Testis (tissue), 3 donors: Measurements from ENCODE around the gene ELF5. TPM values are rescaled to one million over a fixed set of nuclear protein-coding genes. Genes with fewer than 3 reads are reported as not detected.

ENCODE experiments used
- DNase-seq: peaks from one replicate; pipeline ENCODE4 v3.0.0-alpha.2; 2019
- H3K27ac ChIP-seq, 2 donors: fragments of 200-600 bp; sonication (generic); one replicate each; pipeline ENCODE4 v1.5.1; 2019
- H3K27me3 ChIP-seq: fragments of 200-600 bp; sonication (generic); one replicate; pipeline ENCODE4 v1.5.1; 2019
- H3K36me3 ChIP-seq: fragments of 200-600 bp; sonication (generic); one replicate; pipeline ENCODE4 v1.5.1; 2017; ENCODE audit warnings: low read depth; ENCODE audit errors: missing control alignments
- H3K4me1 ChIP-seq: fragments of 200-600 bp; sonication (generic); one replicate; pipeline ENCODE4 v1.5.1; 2019
- H3K4me3 ChIP-seq, 2 donors: fragments of 200-600 bp; sonication (generic); one replicate each; pipeline ENCODE4 v1.5.1; 2017 to 2019
- H3K9me3 ChIP-seq: fragments of 200-600 bp; sonication (generic); one replicate; pipeline ENCODE4 v1.5.1; 2017
- POLR2A ChIP-seq: fragments of 450-650 bp; IDR thresholded peaks from one replicate; pipeline ENCODE4 v1.6.1; 2017; ENCODE audit warnings: antibody characterized with exemption, mild to moderate bottlenecking, moderate library complexity
- WGBS, 2 donors: methylation state at CpG; one replicate each; pipeline ENCODE4 v1.1.5; 2018; 5-methylcytosine and 5-hydroxymethylcytosine counted together
- intact Hi-C: fragments of 100-400 bp; cut with DNase I; formaldehyde crosslinking; loops from one replicate; pipeline ENCODE4 v1.15.1; 2023; ENCODE audit warnings: low total_unique reads
- polyA plus RNA-seq: library from polyadenylated mRNA; stranded (reverse); fragments of 350-450 nt; fragmentation: Illumina TruSeq; extraction: RNeasy Lipid Tissue Mini Kit (QIAGEN cat#74804); gene quantifications from one replicate; pipeline ENCODE4 v1.2.3, GENCODE V29; 2014; ENCODE audit warnings: low read depth, low replicate concordance; ENCODE audit not compliant: insufficient read depth
- total RNA-seq, 2 donors: library from RNA; depleted of rRNA; stranded (reverse); fragments of >200 nt; gene quantifications; one replicate each; pipeline ENCODE4 v1.2.3, GENCODE V29; 2016
- TF ChIP-seq, protein P1 (sequence below), 3 experiments: fragments of 450-650 bp in 2 of 3; fragments of 200-600 bp in 1 of 3; sonication (generic) in 1 of 3; IDR thresholded peaks; one replicate each; pipeline ENCODE4 v1.5.1; 2016 to 2019; ENCODE audit warnings: antibody characterized with exemption in 3 of 3, mild to moderate bottlenecking in 2 of 3, moderate library complexity in 1 of 3

ELF5 gene
- total and polyA plus RNA-seq, 3 donors from 2014 or later, result 0.34 to 0.63 (median 0.43) TPM

DNA sequence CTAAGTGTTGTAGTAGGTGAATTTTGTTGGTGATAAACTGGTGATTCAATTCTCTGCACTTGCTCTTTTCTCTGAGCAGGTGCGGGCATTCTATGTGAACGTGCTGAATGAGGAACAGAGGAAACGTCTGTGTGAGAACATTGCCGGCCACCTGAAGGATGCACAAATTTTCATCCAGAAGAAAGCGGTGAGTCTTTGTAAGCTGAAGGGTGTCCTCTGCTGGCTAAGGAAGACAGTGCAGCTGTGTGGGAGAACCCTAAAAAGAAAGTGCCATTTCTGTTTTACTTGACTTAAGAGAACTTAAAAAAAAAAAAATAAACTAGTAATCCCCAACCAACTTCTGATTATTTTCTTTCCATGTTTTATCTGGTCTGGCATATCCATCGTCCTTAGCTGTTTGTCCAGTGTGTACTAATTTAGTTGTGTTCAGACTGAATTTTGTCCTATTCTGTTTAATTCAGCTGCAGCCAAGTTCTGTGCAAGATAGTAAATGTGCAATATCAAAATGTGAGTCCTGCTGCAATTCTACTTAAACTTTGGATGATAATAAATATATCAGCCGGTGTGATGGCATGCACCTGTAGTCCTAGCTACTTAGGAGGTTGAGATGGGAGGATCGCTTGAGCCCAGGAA, 45.3 kb downstream of the ELF5 start:
- H3K4me3 ChIP-seq, result no peak overlapping the region
- H3K4me1 ChIP-seq, result no peaks in the 10 kb centered on the region
- peak; percentile 42 for DNase-seq
- intact Hi-C loops, result no loop called here
- H3K9me3 ChIP-seq, result no peaks in the 10 kb centered on the region
- no peak overlapping the region for H3K27ac ChIP-seq
- TF ChIP-seq, protein P1, sequence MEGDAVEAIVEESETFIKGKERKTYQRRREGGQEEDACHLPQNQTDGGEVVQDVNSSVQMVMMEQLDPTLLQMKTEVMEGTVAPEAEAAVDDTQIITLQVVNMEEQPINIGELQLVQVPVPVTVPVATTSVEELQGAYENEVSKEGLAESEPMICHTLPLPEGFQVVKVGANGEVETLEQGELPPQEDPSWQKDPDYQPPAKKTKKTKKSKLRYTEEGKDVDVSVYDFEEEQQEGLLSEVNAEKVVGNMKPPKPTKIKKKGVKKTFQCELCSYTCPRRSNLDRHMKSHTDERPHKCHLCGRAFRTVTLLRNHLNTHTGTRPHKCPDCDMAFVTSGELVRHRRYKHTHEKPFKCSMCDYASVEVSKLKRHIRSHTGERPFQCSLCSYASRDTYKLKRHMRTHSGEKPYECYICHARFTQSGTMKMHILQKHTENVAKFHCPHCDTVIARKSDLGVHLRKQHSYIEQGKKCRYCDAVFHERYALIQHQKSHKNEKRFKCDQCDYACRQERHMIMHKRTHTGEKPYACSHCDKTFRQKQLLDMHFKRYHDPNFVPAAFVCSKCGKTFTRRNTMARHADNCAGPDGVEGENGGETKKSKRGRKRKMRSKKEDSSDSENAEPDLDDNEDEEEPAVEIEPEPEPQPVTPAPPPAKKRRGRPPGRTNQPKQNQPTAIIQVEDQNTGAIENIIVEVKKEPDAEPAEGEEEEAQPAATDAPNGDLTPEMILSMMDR (IDR thresholded peaks at IDR 0.05), result peak; percentile 39 to 56 (median 49)
- TF ChIP-seq POLR2A, result no peak
- no peaks in the 10 kb centered on the region for H3K27me3 ChIP-seq
- H3K36me3 ChIP-seq, result no peaks in the 10 kb centered on the region
- 81 to 86% methylated on average over 8 of the region's 8 CpGs for WGBS, 2 donors

DNA sequence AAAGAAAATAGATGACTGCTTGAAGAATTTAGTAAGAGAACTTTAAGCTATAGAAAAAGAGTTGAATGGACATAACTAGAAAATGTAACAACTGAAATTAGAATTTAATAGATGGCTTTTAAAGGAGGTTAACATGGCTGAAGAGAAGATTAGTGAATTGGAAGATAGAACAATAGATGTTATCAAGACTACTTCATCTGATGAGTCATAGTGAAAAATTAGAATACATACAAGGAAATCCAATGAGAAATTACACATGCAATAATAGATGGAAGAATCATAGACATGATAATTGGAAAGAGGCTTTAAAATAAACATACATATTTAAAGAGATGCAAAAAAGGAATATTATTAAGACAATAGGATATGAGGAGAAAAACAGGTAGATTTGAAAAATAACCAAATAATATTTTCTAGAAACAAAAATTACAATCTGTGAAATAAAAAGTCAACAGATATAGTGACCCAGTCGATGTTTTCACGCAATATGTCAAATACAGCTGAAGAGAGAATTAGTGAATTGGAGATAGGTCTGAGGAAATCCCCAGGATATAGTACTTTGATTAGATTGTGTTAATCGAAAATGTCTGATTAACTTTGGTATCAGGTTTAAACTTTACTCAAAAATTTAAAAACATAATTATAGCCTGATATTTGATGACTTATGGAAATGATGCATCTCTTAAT, 46.6 kb downstream of the ELF5 start:
- no peaks in the 10 kb centered on the region for H3K36me3 ChIP-seq
- no peaks in the 10 kb centered on the region for H3K9me3 ChIP-seq
- no peak overlapping the region for H3K4me3 ChIP-seq
- intact Hi-C loops, result no loop called here
- WGBS, 2 donors, result 82 to 98% methylated on average over 3 of the region's 3 CpGs
- DNase-seq, result no peak
- no peak overlapping the region for H3K27ac ChIP-seq
- TF ChIP-seq, protein P1 (IDR thresholded peaks at IDR 0.05), result no peak
- TF ChIP-seq POLR2A, result no peak
- H3K27me3 ChIP-seq, result no peaks in the 10 kb centered on the region
- H3K4me1 ChIP-seq, result no peaks in the 10 kb centered on the region

DNA sequence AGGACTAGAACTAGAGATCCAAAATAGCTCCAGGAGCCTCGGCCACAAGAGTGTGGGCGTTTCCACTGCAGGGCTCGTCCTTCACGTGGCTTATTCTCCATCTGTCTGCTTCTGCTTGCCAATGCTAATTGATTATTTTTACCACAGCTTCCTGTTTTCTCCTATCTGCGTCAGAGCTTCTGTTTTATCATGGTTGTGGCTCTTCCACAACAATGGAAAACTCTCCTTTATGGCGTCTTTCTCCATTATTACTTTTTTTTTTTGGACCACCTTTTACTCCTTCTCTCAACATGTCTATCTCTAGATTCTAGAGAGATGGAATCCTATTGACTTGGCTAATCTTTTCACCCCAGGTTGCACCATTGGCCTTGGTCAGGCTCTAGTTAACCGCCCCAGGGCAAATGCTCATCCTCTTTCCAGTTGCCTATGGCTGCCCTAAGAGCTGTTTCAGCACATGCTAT, 49.0 kb downstream of the ELF5 start:
- H3K4me3 ChIP-seq, result no peak overlapping the region

DNA sequence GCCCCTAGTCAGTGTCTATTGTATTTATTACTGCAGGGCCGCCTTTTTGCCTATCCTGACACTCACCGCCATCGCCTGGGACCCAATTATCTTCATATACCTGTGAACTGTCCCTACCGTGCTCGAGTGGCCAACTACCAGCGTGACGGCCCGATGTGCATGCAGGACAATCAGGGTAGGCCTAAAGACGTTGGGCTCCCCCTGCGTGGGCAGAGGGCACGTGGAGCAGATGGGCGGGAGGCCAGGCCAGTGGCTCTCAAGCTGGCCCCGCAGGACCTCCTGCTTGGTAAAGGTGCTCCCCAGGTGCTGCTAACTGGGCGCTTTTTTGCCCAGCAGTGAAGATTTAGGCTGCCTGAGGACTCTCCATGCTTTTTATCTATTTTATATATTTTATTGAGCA, 52.4 kb downstream of the ELF5 start:
- DNase-seq, result no peak
- Histone ChIP-seq H3K4me1 (no peaks in the 10 kb centered on the region), H3K4me3 (no peak overlapping the region), H3K27me3 (no peaks in the 10 kb centered on the region), H3K27ac (no peak overlapping the region), H3K9me3 (no peaks in the 10 kb centered on the region), H3K36me3 (no peaks in the 10 kb centered on the region)
- TF ChIP-seq POLR2A, result no peak
- TF ChIP-seq, protein P1 (IDR thresholded peaks at IDR 0.05), result no peak
- 92% methylated on average over 14 of the region's 14 CpGs for WGBS, 2 donors
- intact Hi-C loops, result no loop called here

More for the DNA sequence above, 49.0 kb downstream of the ELF5 start:
- TF ChIP-seq POLR2A, result no peak
- TF ChIP-seq, protein P1 (IDR thresholded peaks at IDR 0.05), result no peak
- intact Hi-C loops, result no loop called here
- no peak for DNase-seq
- 65 to 76% methylated on average over 7 of the region's 7 CpGs for WGBS, 2 donors
- H3K27me3 ChIP-seq, result no peaks in the 10 kb centered on the region
- no peak overlapping the region for H3K27ac ChIP-seq
- no peaks in the 10 kb centered on the region for H3K9me3 ChIP-seq
- no peaks in the 10 kb centered on the region for H3K36me3 ChIP-seq
- H3K4me1 ChIP-seq, result no peaks in the 10 kb centered on the region
